HEK293 (cell line): ENCODE measurements around the gene PMFBP1.

Source experiments
- SETDB1 ChIP-seq: IDR thresholded peaks from one replicate; pipeline ENCODE4 v1.6.1; 2017; ENCODE audit warnings: mild to moderate bottlenecking, low read length, moderate library complexity, mixed read lengths; ENCODE audit not compliant: insufficient read length
- ZNF140 ChIP-seq: fragments of 450-650 bp; formaldehyde crosslinking; IDR thresholded peaks from 2 replicates; pipeline ENCODE4 v1.5.1; 2016; ENCODE audit warnings: missing biosample characterization, missing genetic modification characterization
- ZNF23 ChIP-seq: fragments of 450-650 bp; formaldehyde crosslinking; IDR thresholded peaks from 2 replicates; pipeline ENCODE4 v1.5.1; 2016; ENCODE audit warnings: missing biosample characterization, missing genetic modification characterization, borderline replicate concordance
- ZNF274 ChIP-seq, 2 experiments: fragments of 200-500 bp in 1 of 2; fragments of 450-650 bp in 1 of 2; sonication (Bioruptor generic) in 1 of 2; formaldehyde crosslinking in 1 of 2; IDR thresholded peaks; 2 replicates each; pipeline versions ENCODE4 v1.5.1 to v1.6.1; 2014 to 2016; ENCODE audit warnings: borderline replicate concordance in 1 of 2, inconsistent platforms in 1 of 2, low read length in 1 of 2, missing biosample characterization in 1 of 2, missing genetic modification characterization in 1 of 2
- ZNF324 ChIP-seq: fragments of 450-650 bp; formaldehyde crosslinking; IDR thresholded peaks from 2 replicates; pipeline ENCODE4 v1.5.1; 2016; ENCODE audit warnings: missing biosample characterization, missing genetic modification characterization
- ZNF366 ChIP-seq: fragments of 450-650 bp; formaldehyde crosslinking; conservative IDR thresholded peaks from 2 replicates; pipeline ENCODE4 v1.5.1; 2016; ENCODE audit warnings: missing biosample characterization, missing genetic modification characterization
- ZNF391 ChIP-seq: fragments of 450-650 bp; formaldehyde crosslinking; IDR thresholded peaks from 2 replicates; pipeline ENCODE4 v1.5.1; 2016; ENCODE audit warnings: low read depth, missing biosample characterization, missing genetic modification characterization, borderline replicate concordance
- ZNF777 ChIP-seq: fragments of 450-650 bp; formaldehyde crosslinking; IDR thresholded peaks from 2 replicates; pipeline ENCODE4 v1.5.1; 2017; ENCODE audit warnings: missing biosample characterization, missing genetic modification characterization, borderline replicate concordance
- TF ChIP-seq, protein P1 (sequence below): IDR thresholded peaks from 2 replicates; pipeline ENCODE4 v1.6.1; 2011; ENCODE audit warnings: mild to moderate bottlenecking, low read depth, low read length, borderline replicate concordance
- TF ChIP-seq, protein P2 (sequence below): fragments of 450-650 bp; formaldehyde crosslinking; IDR thresholded peaks from 2 replicates; pipeline ENCODE4 v1.5.1; 2016; ENCODE audit warnings: missing biosample characterization, missing genetic modification characterization
- TF ChIP-seq, protein P3 (sequence below): fragments of 450-650 bp; formaldehyde crosslinking; IDR thresholded peaks from 2 replicates; pipeline ENCODE4 v1.5.1; 2016; ENCODE audit warnings: missing biosample characterization, missing genetic modification characterization
- TF ChIP-seq, protein P4 (sequence below): fragments of 450-650 bp; formaldehyde crosslinking; IDR thresholded peaks from 2 replicates; pipeline ENCODE4 v1.5.1; 2016; ENCODE audit warnings: missing biosample characterization, missing genetic modification characterization
- TF ChIP-seq, protein P5 (sequence below): fragments of 450-650 bp; formaldehyde crosslinking; IDR thresholded peaks from 2 replicates; pipeline ENCODE4 v1.5.1; 2016; ENCODE audit warnings: missing biosample characterization, missing genetic modification characterization

DNA sequence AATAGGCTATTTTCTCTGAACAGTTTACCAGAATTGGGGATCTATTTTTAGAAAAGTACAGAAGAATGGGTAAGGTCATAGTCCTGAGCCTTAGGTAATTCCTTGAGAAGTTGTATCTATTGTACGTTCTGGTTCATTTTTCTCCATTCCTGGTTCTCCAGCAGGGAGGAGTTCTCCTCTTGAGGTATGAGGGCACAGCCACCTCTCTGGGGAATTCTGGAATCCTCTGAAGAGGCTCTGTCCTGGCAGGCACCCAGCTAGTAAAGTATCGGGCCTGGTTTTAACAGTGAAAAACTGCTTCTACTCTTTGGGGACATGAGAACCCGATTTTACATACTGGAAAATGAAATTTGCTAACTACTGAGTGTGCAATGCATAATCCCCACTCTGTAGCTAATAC, 19.6 kb upstream of the PMFBP1 start:
- TF ChIP-seq, protein P1, sequence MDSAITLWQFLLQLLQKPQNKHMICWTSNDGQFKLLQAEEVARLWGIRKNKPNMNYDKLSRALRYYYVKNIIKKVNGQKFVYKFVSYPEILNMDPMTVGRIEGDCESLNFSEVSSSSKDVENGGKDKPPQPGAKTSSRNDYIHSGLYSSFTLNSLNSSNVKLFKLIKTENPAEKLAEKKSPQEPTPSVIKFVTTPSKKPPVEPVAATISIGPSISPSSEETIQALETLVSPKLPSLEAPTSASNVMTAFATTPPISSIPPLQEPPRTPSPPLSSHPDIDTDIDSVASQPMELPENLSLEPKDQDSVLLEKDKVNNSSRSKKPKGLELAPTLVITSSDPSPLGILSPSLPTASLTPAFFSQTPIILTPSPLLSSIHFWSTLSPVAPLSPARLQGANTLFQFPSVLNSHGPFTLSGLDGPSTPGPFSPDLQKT: no peak
- TF ChIP-seq, protein P2, sequence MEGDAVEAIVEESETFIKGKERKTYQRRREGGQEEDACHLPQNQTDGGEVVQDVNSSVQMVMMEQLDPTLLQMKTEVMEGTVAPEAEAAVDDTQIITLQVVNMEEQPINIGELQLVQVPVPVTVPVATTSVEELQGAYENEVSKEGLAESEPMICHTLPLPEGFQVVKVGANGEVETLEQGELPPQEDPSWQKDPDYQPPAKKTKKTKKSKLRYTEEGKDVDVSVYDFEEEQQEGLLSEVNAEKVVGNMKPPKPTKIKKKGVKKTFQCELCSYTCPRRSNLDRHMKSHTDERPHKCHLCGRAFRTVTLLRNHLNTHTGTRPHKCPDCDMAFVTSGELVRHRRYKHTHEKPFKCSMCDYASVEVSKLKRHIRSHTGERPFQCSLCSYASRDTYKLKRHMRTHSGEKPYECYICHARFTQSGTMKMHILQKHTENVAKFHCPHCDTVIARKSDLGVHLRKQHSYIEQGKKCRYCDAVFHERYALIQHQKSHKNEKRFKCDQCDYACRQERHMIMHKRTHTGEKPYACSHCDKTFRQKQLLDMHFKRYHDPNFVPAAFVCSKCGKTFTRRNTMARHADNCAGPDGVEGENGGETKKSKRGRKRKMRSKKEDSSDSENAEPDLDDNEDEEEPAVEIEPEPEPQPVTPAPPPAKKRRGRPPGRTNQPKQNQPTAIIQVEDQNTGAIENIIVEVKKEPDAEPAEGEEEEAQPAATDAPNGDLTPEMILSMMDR: no peak
- TF ChIP-seq ZNF274 (IDR thresholded peaks at IDR 0.05; ENCODE audit: low read length): no peak
- no peak for TF ChIP-seq ZNF274 (tag by site-specific recombination; IDR thresholded peaks at IDR 0.05; ENCODE audit: borderline replicate concordance)
- TF ChIP-seq ZNF140: no peak
- TF ChIP-seq ZNF366 (tag by site-specific recombination): no peak
- TF ChIP-seq, protein P3, sequence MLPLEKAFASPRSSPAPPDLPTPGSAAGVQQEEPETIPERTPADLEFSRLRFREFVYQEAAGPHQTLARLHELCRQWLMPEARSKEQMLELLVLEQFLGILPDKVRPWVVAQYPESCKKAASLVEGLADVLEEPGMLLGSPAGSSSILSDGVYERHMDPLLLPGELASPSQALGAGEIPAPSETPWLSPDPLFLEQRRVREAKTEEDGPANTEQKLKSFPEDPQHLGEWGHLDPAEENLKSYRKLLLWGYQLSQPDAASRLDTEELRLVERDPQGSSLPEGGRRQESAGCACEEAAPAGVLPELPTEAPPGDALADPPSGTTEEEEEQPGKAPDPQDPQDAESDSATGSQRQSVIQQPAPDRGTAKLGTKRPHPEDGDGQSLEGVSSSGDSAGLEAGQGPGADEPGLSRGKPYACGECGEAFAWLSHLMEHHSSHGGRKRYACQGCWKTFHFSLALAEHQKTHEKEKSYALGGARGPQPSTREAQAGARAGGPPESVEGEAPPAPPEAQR: no peak
- TF ChIP-seq, protein P4, sequence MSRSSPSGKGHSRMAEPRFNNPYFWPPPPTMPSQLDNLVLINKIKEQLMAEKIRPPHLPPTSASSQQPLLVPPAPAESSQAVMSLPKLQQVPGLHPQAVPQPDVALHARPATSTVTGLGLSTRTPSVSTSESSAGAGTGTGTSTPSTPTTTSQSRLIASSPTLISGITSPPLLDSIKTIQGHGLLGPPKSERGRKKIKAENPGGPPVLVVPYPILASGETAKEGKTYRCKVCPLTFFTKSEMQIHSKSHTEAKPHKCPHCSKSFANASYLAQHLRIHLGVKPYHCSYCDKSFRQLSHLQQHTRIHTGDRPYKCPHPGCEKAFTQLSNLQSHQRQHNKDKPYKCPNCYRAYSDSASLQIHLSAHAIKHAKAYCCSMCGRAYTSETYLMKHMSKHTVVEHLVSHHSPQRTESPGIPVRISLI (tag by site-specific recombination): no peak
- no peak for TF ChIP-seq ZNF23 (tag by site-specific recombination)
- no peak for TF ChIP-seq SETDB1
- no peak for TF ChIP-seq ZNF324 (tag by site-specific recombination)
- no peak for TF ChIP-seq ZNF777 (tag by site-specific recombination)
- TF ChIP-seq, protein P5, sequence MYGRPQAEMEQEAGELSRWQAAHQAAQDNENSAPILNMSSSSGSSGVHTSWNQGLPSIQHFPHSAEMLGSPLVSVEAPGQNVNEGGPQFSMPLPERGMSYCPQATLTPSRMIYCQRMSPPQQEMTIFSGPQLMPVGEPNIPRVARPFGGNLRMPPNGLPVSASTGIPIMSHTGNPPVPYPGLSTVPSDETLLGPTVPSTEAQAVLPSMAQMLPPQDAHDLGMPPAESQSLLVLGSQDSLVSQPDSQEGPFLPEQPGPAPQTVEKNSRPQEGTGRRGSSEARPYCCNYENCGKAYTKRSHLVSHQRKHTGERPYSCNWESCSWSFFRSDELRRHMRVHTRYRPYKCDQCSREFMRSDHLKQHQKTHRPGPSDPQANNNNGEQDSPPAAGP (tag by site-specific recombination): no peak
- no peak for TF ChIP-seq ZNF391 (tag by site-specific recombination)
